Right atrium auricular region (tissue), 2 donors: Measurements from ENCODE around the gene ASH1L. TPM values are rescaled to one million over a fixed set of nuclear protein-coding genes. Genes with fewer than 3 reads are reported as not detected.

Experiments used
- DNase-seq: peaks from one replicate; pipeline ENCODE4 v3.0.0-alpha.2; 2019; ENCODE audit warnings: low spot score
- H3K27ac ChIP-seq, 2 donors: fragments of 200-600 bp; sonication (generic); 1 replicate in 1 of 2; 2 replicates in 1 of 2; pipeline ENCODE4 v1.5.1; 2016 to 2019
- H3K27me3 ChIP-seq, 2 donors: fragments of 200-600 bp; sonication (generic); one replicate each; pipeline versions ENCODE4 v1.5.1 to v1.6.0; 2017 to 2019
- H3K36me3 ChIP-seq: fragments of 200-600 bp; sonication (generic); one replicate; pipeline ENCODE4 v1.5.1; 2016
- H3K4me1 ChIP-seq, 2 donors: fragments of 200-600 bp; sonication (generic); one replicate each; pipeline versions ENCODE4 v1.5.1 to v1.6.0; 2017 to 2019
- H3K4me3 ChIP-seq, 2 donors: fragments of 200-600 bp; sonication (generic); 1 replicate in 1 of 2; 2 replicates in 1 of 2; pipeline ENCODE4 v1.5.1; 2017 to 2019; ENCODE audit warnings: mild to moderate bottlenecking in 1 of 2, moderate library complexity in 1 of 2
- H3K9me3 ChIP-seq, 2 donors: fragments of 200-600 bp; sonication (generic); one replicate each; pipeline ENCODE4 v1.5.1; 2019
- CTCF ChIP-seq, 2 donors: fragments of 200-600 bp; sonication (generic); IDR thresholded peaks; one replicate each; pipeline ENCODE4 v1.5.1; 2019; ENCODE audit warnings: antibody characterized with exemption in 2 of 2
- total RNA-seq, 2 donors: library from RNA; depleted of rRNA; stranded (reverse); fragments of >200 nt; gene quantifications; one replicate each; pipeline ENCODE4 v1.1.0, GENCODE V29; 2016

Gene ASH1L
- total RNA-seq, 2 donors from 2014 or later = 37.2 to 50.2 TPM

- peak; percentile 98 for DNase-seq
- H3K4me1 ChIP-seq = peaks cover 0 to 46% of the 10 kb centered on the region in 2 donors
- H3K9me3 ChIP-seq = no peaks in the 10 kb centered on the region
- H3K27ac ChIP-seq = peak overlapping the region; percentile 97 to 99
- H3K27me3 ChIP-seq = no peaks in the 10 kb centered on the region
- H3K4me3 ChIP-seq = peak overlapping the region; percentile 72 to 80
- no peak for TF ChIP-seq CTCF (IDR thresholded peaks at IDR 0.05)
- peaks cover 17% of the 10 kb centered on the region for H3K36me3 ChIP-seq
Observed at GRCh38 chr1:155324037-155324716, 238.4 kb downstream of the ASH1L start.

- no peaks in the 10 kb centered on the region for H3K9me3 ChIP-seq
- H3K4me3 ChIP-seq = peak overlapping the region; percentile 72 to 80
- peak overlapping the region; percentile 97 to 99 for H3K27ac ChIP-seq
- no peaks in the 10 kb centered on the region for H3K27me3 ChIP-seq
- H3K4me1 ChIP-seq = peaks cover 0 to 46% of the 10 kb centered on the region in 2 donors
- no peak for TF ChIP-seq CTCF (IDR thresholded peaks at IDR 0.05)
- H3K36me3 ChIP-seq = peaks cover 16% of the 10 kb centered on the region
- peak; percentile 90 for DNase-seq
Observed at GRCh38 chr1:155323729-155324036, 238.9 kb downstream of the ASH1L start.

- H3K4me1 ChIP-seq = peaks cover 0 to 46% of the 10 kb centered on the region in 2 donors
Observed at GRCh38 chr1:155322953-155323728, 239.5 kb downstream of the ASH1L start.

GRCh38 chr1:155322571-155322952, 240.0 kb downstream of the ASH1L start:
- no peak for DNase-seq
- peak overlapping the region; percentile 72 to 80 for H3K4me3 ChIP-seq
- H3K27me3 ChIP-seq = no peaks in the 10 kb centered on the region
- H3K27ac ChIP-seq = peak overlapping the region; percentile 97 to 99
- peaks cover 0 to 46% of the 10 kb centered on the region in 2 donors for H3K4me1 ChIP-seq
- no peak for TF ChIP-seq CTCF (IDR thresholded peaks at IDR 0.05)
- no peaks in the 10 kb centered on the region for H3K9me3 ChIP-seq
- peaks cover 18% of the 10 kb centered on the region for H3K36me3 ChIP-seq

More at GRCh38 chr1:155322953-155323728, 239.5 kb downstream of the ASH1L start:
- H3K27ac ChIP-seq = peak overlapping the region; percentile 97 to 99
- peak; percentile 94 to 96 for TF ChIP-seq CTCF (IDR thresholded peaks at IDR 0.05)
- DNase-seq = peak; percentile 92
- peak overlapping the region; percentile 72 to 80 for H3K4me3 ChIP-seq
- H3K9me3 ChIP-seq = no peaks in the 10 kb centered on the region
- H3K36me3 ChIP-seq = peaks cover 16% of the 10 kb centered on the region
- H3K27me3 ChIP-seq = no peaks in the 10 kb centered on the region

- peak overlapping the region; percentile 72 to 80 for H3K4me3 ChIP-seq
- no peak for TF ChIP-seq CTCF (IDR thresholded peaks at IDR 0.05)
- no peaks in the 10 kb centered on the region for H3K27me3 ChIP-seq
- peaks cover 0 to 46% of the 10 kb centered on the region in 2 donors for H3K4me1 ChIP-seq
- peaks cover 16% of the 10 kb centered on the region for H3K36me3 ChIP-seq
- DNase-seq = no peak
- peak overlapping the region; percentile 97 to 99 for H3K27ac ChIP-seq
- H3K9me3 ChIP-seq = no peaks in the 10 kb centered on the region
Observed at GRCh38 chr1:155321639-155322503, 240.7 kb downstream of the ASH1L start.
